ENCODE measurements around the gene ZNF579.
A peak's percentile ranks its signal among the peaks of the same experiment; 100 is the strongest.

Gene ZNF579

DNA sequence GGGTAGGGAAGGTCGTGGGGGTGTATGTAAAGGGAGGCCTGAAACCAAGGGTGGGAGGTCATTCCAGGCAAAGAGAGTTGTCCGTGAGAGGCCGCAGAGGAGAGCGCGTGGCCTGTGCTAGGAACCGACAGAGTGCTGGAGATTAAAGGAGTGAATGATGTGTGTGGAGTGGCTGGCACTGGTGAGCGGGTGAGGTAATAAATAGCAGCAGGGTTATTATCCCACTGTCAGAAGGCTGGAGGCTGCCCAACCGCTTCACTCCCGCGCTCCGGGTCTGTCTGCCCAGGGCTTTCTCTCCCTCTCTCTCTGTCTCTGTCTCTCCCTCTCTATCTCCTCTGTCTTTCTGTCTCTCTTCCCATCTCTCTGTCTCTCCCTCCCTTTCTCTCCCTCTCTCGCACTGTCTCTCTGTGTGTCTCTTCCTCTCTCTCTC, 17.4 kb downstream of the ZNF579 start:
- no peak for DNase-seq

DNA sequence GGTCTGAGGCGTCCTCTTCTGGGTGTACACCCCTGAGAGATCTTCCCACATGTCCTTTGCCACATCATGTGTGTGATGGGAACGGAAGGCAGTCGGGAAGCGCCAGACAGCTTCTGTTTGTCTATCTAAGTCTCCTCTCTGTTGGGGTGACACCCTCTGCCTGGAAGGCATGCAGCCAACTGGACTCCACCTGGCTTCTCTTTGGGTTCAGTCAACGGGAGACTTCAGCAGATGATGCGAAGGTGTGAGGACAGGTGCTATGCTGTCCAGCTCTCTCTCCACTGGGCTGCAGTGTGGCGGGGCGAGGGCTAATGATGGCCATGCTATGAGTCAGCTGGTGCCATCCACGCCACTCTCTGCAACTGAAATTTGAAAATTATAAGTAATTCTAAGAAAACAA, 21.0 kb downstream of the ZNF579 start:
- no peak for DNase-seq

DNA sequence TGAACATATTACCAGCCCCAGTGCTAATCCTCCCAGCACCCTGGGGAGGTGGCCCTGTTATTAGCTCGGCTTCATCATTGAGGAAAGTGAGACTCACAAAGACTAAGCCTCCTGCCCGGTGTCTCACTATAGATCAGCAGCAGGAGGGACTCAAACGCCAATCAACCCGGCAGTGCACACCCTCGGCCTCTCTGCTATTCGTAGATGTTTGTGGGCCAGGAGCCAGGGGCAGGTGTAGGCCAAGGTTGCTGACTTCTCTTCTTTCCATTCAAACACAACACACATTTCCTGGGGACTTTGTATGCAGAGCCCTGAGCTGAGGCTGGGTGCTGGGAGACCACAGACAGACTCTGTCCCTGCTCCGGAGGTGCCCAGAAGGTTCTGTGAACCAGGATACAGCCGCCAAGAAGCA, 25.9 kb downstream of the ZNF579 start:
- no peak for DNase-seq

DNA sequence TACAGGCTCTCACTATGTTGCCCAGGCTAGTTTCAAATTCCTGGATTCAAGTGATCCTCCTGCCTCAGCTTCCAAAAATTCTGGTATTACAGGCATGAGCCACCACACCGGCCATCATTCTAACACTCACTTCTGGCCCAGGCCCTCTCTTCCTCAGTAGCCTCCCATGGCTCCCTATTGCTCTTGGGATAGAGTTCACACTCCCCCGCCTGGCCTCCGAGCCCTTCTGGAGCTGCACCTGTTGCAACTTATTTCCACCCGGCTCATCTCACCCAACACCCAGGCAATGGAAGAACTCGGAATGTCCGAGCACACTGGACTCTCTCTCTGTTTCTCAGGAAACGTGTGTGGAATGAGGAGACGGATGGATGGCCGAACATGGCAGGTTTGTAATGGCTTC, 26.3 kb downstream of the ZNF579 start:
- DNase-seq: no peak

DNA sequence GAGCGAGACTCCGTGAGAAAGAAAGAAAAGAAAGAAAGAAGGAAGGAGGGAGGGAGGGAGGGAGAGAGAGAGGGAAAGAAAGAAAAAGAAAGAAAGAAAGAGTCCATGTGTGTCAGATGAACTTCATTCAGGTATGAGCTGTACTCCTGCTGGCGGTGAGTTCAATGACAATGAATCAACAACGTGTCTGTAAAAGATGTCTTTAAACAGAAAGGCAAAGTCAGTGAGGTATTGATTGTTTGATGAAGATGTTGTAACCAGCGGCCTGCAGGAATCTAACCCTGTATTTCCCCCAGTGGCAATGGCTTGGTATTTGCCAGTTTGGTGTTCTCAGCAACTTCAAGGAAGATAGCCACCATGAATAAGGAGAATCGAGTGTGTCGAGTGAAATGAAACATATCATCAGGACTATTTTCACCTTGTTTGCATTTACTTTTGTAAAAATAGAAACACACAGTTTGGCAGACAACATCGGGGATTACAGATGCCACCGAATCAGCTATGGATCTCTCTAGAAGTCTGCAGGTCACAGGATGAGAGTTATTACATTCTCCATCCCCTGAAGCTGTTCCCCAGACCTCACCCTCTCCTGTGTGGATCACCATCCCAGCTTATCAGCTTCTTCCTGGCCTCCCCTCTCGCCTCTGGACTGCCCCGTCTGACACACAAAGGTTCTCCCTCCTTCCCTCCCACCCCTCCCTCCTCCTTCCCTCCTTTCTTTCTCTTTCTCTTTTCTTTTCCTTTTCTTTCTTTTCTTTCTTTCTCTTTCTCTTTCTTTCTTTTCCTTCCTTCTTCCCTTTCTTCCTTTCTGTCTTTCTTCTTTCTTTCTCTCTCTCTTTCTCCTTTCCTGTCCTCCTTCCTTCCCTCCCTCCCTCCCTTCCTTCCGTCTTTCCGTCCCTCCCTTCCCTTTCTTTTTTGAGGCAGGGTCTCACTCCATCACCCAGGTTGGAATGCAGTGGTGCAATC, 27.1 kb downstream of the ZNF579 start:
- DNase-seq: no peak

DNA sequence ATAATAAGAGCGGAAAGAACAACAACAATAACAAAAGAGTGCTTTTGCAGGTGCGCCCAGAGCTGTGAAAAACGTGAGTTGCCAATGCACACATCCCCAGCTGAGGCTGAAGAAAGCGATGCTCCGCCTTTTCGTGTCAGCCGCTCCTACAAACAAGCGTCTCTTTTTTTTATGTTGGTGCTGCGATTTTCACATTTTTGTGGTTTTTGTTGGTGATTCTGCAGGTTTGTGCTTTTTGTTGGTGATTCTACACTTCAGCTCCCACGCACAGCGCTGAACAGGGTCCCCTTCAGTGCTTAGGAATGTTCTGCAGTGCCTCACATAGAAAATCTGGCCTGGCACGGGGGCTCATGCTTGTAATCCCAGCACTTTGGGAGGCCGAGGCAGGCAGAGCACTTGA, 28.0 kb downstream of the ZNF579 start:
- no peak for DNase-seq

DNA sequence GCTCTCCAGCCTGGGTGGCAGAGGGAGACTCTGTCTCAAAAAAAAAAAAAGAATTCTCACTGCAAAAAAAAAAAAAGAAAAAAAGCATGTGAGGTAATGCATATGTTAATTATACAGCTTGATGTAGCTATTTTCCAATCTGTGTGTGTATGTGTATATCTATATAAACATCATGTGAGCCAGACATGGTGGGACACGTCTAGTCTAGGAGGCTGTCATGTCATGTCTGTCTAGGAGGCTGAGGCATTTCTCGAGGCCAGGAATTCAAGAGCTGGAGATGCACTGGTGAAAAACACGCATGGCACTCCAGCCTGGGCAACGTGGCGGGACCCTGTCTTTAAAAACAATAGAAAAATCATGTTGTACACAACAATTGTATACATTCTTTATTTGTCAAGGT, 28.4 kb downstream of the ZNF579 start:
- DNase-seq: no peak

DNA sequence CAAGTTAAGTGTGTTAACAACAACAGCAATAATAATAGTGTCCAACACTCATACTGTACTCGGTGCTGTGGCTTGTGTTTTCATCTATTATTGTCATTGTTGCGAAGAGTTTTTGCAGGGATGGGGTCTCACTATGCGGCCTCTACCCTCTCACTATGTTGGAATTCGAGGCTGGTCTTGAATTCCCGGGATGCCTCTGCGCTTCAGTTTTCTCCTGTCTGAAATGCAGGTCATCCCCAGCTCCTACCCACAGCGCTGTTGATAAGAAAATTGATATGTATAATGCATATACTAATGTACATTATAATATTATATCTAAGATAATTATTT, 30.4 kb downstream of the ZNF579 start:
- no peak for DNase-seq

DNA sequence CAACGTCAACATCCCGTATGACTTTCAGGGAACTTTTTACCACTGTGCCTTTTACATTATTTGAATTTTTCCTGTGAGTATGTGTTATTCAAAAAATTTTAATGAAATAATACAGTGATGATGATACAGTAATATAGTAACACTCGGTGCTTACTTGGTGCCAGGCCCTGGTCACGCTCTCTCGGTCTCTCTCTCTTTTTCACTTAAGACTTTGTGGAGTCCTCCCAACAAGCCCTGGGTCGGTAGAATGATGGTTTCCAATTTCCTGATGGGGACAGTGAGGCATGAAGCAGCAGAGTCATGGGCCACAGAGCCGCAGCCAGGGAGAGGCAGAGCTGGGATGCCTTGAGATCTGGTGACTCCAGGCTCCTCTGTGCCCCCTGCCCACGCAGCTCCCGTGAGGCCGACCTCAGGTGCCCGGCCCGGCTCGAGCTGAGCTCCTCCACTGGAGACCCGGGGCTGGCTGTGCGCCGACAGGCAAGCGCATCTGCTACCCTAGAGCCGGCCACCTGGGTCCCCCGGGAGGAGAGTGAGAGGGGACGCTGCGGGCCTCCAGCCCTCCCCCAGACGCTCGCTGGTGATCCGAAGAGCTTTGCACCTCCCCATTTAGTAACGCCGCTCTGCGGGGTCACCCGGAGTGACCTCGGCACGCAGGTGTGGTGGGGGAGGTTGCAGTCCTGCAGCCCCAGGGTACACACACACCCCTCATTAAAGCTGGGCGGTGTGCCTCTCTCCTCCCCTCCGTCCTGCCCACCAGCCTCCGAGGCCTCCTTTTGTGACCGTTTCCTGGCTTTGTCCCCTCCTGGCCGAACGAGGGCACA, 30.9 kb downstream of the ZNF579 start:
- peak; percentile 79 for DNase-seq

DNA sequence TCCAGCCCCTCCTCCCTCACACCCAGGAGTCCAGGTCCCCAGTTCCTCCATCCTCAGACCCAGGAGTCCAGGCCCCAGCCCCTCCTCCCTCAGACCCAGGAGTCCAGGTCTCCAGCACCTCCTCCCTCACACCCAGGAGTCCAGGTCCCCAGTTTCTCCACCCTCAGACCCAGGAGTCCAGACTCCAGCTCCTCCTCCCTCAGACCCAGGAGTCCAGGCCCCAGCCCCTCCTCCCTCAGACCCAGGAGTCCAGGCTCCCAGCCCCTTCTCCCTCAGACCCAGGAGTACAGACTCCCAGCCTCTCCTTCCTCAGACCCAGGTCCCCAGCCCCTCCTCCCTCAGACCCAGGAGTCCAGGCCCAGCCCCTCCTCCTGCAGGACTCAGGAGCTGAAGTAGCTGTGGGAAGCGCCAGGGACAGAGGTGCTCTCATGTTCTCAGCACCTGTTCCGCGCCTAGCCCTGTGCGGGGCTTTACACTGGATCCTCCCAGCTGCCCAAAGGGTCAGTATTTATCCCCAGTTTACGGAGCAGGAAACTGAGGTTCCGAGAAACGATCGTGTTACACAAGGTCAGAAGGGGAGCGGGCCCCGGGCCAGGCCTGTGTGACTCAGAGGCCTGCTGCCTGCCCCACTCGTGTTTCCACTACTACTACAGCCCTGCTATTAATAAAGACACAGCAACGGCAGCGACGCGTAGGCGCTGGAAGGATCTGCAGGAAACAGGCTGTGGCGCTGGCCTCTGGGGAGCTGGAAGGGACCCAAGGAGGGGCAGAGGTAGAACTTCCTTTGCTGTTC, 33.6 kb downstream of the ZNF579 start:
- no peak for DNase-seq

DNA sequence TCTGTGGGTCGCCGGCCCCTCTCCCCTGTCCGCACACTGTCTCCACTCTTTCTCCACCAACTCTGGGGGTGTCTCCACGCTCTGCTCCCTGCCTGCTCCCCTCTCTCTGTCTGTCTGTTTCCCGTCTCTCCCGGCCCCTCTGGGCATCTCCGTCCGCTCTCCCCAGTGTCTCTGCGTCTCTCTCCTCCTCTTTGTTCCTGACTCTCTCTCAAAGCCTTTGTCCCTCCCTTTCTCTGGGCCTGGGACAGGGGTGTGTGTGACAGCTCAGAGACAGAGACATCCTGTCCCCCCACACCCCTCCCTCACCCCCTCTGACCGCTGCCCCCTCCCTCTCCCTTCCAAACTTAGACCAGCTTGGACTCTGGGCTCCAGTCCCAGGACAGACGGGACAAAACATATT, 34.6 kb downstream of the ZNF579 start:
- no peak for DNase-seq

DNA sequence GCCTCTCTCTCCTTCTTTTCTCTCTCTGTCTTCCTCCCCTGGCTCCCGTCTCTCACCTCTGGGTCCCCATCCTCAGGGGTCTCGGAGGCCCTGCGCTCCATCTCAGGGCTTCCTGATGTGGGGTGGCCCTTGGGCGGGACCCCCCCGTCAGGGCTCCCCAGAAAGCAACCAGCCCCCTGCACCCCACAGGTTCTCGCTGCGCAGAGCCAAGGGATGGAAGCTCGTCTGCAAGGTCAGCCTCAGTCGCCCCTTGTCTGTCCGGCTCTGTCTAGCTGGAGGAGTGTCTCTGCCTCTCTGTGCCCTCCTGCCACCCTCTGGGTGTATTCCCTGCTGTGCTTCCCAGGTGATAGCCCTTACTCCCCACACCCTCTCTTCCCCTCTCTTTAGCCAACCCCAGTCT, 35.2 kb downstream of the ZNF579 start, which contains the start of gene SBK3:
TSS of gene SBK3 (minus strand) at position 101 of the 400 bp plus-strand sequence. CDS start at position 101, 0 bp downstream.
- no peak for DNase-seq

DNA sequence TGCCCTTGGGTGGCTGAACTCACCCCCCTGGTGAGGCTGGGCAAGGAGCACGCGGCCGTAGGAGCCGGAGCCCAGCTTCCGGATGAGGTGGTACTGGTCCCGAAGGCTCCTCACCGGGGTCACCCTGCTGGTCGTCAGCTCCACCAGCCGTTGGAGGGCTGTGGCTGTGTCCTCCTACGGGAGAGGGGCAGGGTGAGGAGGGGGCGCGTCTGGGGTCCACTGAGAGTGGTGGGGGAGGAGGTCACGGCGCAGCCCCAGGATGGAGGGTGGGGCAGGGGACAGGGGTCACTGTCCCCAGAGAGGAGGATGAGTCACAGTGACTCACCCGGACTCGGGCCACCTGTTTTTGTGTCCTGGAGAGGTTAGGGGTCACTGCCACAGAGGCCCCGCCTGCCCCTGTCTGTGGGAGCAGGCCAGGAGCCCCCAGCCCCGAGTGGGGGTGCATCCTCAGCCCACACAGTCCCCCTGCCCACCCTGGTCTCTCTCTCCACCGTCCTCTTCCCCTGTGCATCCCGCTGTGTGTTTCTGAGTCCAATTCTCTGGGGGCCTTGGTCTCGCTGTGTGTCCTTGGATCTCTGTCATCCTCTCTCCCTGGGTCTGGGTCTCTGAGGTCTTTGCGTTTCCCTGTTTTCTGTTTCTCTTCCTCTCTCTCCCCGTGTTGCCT, 35.7 kb downstream of the ZNF579 start:
- DNase-seq: no peak

DNA sequence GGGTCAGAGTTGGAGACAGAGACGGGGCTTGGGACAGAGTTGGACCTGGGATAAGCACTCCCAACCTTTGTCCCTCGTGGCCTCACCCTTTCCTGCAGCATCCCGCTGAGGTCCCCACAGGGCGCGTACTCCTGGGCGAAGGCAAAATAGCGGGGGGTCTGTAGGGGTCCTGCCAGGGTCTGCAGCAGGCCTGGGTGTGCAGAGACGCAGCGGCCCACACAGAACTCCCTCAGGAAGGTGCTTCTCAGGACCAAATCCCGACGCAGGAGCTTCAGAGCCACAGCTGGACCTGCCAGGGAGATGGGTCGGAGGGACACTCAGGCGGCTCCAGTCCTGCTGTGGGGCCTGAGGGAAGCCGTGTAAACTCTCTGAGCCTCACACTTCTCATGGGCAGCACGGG, 36.6 kb downstream of the ZNF579 start:
- DNase-seq: no peak

DNA sequence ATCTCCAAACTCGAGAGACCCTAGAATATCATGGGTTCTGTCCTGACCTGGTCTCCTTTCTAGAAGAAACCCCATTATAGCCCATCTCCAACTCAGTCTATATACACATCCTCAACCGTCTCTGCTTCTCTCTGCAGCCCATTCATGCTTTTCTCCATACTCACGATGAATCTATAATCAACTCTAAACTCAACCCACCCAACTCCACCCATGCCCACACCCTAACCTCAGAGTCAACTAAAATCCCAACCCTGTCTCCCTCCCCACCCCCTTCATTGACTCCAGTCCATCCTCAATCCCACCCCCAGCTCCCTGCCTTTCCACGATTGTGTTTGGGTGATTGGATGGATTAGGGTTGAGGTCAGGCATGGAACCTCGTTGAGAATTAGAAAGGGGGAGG, 37.1 kb downstream of the ZNF579 start:
- no peak for DNase-seq

DNA sequence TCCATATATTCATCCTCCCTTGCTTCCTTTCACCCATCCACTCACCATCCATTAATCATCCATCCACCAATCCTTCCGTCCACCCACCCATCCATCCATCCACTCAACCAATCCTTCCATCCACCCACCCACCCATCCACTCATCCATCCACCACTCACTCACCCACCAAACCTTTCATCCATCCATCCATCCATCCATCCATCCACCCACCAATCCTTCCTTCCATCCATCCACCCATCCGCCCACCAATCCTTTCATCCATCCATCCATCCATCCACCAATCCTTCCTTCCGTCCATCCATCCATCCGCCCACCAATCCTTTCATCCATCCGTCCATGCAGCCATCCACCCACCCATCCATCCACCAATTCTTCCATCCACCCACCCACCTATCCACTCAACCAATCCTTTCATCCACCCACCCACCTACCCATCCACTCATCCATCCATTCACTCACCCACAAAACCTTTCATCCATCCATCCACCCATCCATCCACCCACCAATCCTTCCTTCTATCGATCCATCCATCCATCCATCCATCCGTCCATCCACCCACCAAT, 38.3 kb downstream of the ZNF579 start:
- no peak for DNase-seq

DNA sequence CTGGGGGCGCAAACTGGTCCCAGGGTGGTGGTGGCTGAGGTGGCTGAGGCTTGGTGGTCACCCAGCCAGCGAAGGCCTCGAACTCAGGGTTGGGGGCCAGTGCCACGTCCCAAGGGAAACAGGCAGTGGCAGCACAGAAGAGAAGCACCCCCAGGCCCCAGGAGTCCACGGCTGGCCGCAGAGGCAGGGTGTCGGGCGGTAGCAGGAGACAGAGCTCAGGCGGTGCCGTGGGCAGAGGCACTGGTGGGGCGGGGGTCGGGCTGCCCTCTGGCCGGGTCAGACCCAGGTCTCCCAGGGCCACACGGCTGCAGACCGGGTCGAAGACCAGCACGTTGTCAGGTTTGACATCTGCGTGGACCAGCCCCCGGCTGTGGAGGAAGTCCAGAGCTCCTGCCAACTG, 39.6 kb downstream of the ZNF579 start:
- no peak for DNase-seq

DNA sequence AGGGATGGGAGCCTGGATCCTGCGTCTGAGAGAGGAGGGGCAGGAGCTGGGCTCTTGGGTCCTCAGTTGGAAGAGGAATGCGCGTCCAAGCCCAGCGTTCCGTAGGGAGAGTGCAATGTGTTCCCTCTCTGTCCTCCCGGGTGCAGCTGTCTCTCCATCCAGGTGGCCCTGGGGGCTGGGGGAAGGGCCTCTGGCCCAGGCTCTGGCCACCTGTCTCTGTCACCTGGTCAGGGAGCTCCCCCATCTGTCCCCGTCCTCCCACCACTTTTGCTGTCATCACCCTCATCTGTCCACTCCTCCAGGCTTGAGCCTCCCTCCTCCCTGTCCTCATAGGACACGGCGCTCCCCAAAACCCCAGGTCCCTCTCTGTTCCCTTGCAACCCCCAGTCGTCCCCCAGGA, 40.0 kb downstream of the ZNF579 start:
- no peak for DNase-seq

DNA sequence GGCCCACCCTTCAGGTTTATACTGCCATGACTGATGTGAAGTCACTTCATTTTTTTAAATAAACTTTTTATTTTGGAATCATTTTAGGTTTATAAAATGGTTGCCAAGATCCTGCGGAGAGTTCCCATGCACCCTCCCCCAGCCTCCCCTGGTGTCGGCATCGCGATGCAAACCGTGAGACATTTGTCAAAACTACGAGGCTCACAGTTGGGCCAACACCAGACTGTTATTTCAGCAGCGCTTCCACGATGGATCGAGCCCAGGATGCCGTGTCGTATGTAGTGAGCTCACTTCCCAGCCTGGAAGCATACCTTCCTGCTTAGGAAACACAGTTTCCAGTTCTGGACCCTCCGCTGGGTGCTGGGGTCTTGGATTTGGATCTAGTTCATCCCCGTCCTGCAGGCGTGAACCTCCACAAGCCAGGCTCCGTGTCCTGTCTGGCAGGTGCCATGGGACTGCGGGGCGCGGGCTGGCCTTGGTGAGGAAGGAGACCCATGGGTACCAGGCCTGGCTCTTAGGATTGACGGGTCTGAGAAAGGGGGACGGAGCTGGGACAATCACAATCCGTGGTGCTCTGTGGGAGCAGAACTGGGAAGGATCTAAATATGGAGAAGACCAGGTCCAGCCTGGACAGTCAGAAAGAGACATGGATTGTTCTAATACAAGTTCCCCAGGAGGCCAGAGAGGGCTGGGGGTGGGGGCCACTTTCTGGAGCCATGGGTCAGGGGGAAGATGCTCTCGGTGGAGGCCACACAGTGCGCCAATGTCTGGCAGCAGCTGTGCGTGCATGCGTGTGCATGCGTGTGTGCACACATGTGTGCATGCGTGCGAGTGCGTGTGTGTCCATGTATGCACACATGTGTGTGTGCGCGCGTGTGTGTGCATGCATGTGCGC, 41.3 kb downstream of the ZNF579 start:
- no peak for DNase-seq

DNA sequence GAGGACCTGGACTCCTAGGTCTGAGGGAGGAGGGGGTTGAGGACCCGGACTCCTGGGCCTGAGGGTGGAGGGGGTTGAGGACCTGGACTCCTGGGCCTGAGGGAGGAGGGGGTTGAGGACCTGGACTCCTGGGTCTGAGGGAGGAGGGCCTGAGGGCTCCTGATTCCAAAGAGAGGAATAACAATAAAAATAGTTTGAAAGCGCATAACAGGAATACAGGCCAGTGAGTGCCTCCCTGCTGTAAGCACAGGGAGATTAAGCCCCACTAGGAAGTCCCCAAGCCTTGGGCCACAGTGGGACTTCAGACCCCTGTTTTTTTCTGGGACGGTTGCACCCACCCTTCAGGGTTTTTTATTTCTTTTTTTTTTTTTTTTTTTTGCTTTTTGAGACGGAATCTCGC, 42.5 kb downstream of the ZNF579 start:
- no peak for DNase-seq

DNA sequence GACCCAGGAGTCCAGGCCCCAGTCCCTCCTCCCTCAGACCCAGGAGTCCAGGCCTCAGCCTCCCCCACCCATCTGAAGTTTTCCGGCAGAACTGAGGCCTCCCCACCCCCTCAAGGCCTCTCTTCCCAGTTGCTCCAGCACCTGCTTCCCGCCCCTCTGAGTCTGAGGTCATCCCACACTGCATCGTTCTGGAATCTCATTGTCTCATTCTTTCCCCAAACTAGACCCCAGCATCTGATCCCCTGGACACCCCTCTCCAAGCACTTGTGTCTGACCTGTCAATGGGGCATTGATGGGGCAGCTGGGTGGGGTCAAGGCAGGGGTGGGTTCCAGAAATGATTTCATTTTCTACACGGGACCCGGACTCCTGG, 42.9 kb downstream of the ZNF579 start:
- DNase-seq: no peak
